AG09319 (cell line): Measurements from ENCODE around the gene TBC1D14.

Experiments
- DNase-seq: peaks from one replicate; pipeline ENCODE4 v3.0.0-alpha.2; 2010; ENCODE audit warnings: low read depth; ENCODE audit errors: extremely low read depth
- TF ChIP-seq, protein P1 (sequence below): IDR thresholded peaks from 2 replicates; pipeline ENCODE4 v1.5.1; 2011; ENCODE audit warnings: low read depth, mild to moderate bottlenecking, inconsistent platforms, low read length, moderate library complexity

Gene TBC1D14

DNA sequence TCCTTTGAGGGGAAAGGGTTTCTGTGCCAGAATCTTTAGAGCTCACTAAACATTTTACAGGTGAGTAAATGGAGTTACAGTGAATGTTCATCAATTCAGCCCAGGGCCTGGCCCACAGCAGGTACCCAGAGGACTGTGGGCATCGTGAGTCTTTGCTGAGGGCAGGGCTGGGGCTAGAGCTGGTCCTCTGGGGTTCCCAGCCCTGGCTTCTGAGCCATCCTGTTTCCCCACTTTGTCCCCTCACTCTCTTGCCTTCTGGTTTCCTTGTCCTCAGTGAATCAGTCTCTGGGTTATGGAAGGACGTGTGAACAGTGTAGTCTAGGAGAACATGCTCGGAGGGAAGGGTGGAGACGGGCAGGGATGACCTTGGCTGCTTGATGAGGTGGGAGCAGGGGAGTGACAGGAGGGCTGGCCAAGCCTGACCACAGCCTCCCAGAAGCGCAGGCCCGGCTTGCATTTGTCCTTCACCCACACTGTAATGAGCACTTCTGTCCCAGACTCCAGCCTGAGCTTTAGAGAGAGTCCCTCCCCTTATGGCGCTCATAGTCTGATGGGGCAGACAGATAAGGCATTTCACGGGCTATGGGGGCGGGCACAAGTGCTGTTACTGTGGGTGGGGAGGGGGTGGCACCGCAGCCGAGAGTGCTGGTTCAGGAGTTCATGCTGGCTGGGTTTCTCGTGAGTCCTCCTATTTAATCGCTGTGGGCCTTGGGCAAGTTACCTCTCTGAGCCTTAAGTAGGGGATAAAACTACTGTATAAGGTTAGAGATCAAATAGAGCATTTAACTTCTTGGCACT is 17.3 kb downstream of the TBC1D14 start:
- DNase-seq = no peak
- TF ChIP-seq, protein P1, sequence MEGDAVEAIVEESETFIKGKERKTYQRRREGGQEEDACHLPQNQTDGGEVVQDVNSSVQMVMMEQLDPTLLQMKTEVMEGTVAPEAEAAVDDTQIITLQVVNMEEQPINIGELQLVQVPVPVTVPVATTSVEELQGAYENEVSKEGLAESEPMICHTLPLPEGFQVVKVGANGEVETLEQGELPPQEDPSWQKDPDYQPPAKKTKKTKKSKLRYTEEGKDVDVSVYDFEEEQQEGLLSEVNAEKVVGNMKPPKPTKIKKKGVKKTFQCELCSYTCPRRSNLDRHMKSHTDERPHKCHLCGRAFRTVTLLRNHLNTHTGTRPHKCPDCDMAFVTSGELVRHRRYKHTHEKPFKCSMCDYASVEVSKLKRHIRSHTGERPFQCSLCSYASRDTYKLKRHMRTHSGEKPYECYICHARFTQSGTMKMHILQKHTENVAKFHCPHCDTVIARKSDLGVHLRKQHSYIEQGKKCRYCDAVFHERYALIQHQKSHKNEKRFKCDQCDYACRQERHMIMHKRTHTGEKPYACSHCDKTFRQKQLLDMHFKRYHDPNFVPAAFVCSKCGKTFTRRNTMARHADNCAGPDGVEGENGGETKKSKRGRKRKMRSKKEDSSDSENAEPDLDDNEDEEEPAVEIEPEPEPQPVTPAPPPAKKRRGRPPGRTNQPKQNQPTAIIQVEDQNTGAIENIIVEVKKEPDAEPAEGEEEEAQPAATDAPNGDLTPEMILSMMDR = no peak

DNA sequence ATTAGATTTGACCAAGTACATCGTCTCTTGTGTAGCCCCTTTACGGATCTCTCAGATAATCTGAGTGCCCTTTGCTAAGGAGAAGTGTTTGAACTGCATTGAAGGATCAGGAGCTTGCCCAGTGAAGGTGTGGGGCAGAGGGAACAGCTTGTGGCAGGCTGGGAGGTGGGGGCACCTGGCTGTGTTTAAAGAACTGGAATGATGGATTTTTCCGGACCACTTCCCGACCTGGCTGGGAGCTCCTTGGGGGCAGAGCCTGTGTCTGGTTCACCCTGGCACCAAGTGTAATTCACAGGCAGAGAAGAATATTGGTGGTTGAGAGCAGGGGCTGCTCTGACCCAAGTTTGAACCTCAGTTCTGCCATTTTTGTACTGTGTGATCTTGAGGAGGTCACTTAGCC is 18.5 kb downstream of the TBC1D14 start:
- TF ChIP-seq, protein P1 = no peak
- no peak for DNase-seq

- TF ChIP-seq, protein P1 = no peak
- DNase-seq = no peak
These were observed 19.7 kb downstream of the TBC1D14 start for GRCh38 chr4:6929339-6929811.

DNA sequence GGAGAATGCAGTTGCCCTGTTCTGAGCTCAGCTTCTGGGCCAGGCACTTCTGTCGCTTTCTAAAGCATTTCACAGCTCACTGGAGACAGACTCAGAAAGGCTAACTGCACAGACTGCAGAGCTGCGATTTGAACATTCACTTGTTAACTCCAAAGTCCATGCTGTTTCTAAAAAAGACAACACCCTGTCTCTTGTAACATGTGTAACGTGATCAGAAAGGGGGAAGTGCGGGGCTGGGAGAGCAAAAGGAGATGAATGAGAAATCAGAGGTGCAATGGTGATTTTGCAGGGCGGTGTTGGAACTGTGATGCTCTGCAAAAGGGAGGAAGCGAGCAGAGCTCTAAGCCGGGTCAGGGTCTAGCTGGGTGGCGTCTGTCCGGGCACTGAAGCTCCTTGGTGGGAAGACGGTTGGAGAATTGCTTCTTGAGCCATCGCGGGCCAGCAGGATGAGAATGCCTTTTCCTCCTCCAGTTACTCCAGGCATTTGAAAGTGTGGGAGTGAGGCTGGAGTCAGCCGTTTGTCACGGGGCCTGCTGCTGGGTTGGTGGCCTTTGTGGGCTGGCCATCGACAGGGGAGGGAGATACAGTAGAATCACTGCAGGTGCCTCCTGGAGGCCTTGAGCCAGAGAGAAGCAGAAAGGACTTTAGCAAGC is 20.3 kb downstream of the TBC1D14 start:
- TF ChIP-seq, protein P1 = no peak
- no peak for DNase-seq

- DNase-seq = no peak
- TF ChIP-seq, protein P1 = no peak
These were observed 22.8 kb downstream of the TBC1D14 start for GRCh38 chr4:6932475-6932874.

GRCh38 chr4:6932918-6933317 is 23.3 kb downstream of the TBC1D14 start:
- no peak for DNase-seq
- TF ChIP-seq, protein P1 = no peak

- DNase-seq = no peak
- TF ChIP-seq, protein P1 = no peak
These were observed 24.2 kb downstream of the TBC1D14 start for GRCh38 chr4:6933691-6934430.
